Progenitor cell of endocrine pancreas (in vitro differentiated cells): ENCODE results near the gene SCAMP1. TPM values are rescaled to one million over a fixed set of nuclear protein-coding genes. Genes with fewer than 3 reads are reported as not detected.

Experiments
- DNase-seq: peaks from one replicate; pipeline ENCODE4 v3.0.0; 2021; ENCODE audit warnings: low spot score; ENCODE audit not compliant: unreplicated experiment
- H3K27ac Mint-ChIP-seq: 2 replicates; pipeline ENCODE4 v1.8.0; 2021; ENCODE audit warnings: mild to moderate bottlenecking, moderate library complexity, mixed read lengths
- H3K27me3 Mint-ChIP-seq: 2 replicates; pipeline ENCODE4 v1.8.0; 2021; ENCODE audit warnings: mixed read lengths
- H3K36me3 Mint-ChIP-seq: 2 replicates; pipeline ENCODE4 v1.8.0; 2022; ENCODE audit warnings: mixed read lengths; ENCODE audit not compliant: insufficient read depth
- H3K4me1 Mint-ChIP-seq: 2 replicates; pipeline ENCODE4 v1.8.0; 2021; ENCODE audit warnings: low read depth, mixed read lengths
- H3K4me3 Mint-ChIP-seq: 2 replicates; pipeline ENCODE4 v1.8.0; 2021; ENCODE audit warnings: low read depth, mild to moderate bottlenecking, moderate library complexity, mixed read lengths
- H3K9me3 Mint-ChIP-seq: 2 replicates; pipeline ENCODE4 v1.8.0; 2021; ENCODE audit warnings: low read depth, mixed read lengths
- total RNA-seq: library from RNA; stranded (reverse); gene quantifications from 2 replicates; pipeline ENCODE4 v1.2.1, GENCODE V29; 2021
- TF ChIP-seq, protein P1 (sequence below): fragments of 200-600 bp; sonication (generic); IDR thresholded peaks from one replicate; pipeline ENCODE4 v1.5.0; 2021; ENCODE audit warnings: antibody characterized with exemption, mild to moderate bottlenecking; ENCODE audit not compliant: unreplicated experiment

Gene SCAMP1
- total RNA-seq, 1 donor from 2014 or later, result 43.5 TPM

GRCh38 chr5:78486218-78486617 is 125.8 kb downstream of the SCAMP1 start:
- TF ChIP-seq, protein P1, sequence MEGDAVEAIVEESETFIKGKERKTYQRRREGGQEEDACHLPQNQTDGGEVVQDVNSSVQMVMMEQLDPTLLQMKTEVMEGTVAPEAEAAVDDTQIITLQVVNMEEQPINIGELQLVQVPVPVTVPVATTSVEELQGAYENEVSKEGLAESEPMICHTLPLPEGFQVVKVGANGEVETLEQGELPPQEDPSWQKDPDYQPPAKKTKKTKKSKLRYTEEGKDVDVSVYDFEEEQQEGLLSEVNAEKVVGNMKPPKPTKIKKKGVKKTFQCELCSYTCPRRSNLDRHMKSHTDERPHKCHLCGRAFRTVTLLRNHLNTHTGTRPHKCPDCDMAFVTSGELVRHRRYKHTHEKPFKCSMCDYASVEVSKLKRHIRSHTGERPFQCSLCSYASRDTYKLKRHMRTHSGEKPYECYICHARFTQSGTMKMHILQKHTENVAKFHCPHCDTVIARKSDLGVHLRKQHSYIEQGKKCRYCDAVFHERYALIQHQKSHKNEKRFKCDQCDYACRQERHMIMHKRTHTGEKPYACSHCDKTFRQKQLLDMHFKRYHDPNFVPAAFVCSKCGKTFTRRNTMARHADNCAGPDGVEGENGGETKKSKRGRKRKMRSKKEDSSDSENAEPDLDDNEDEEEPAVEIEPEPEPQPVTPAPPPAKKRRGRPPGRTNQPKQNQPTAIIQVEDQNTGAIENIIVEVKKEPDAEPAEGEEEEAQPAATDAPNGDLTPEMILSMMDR, result no peak
- Mint-ChIP-seq H3K36me3 (peaks cover 15% of the 10 kb centered on the region), H3K27me3 (no peaks in the 10 kb centered on the region), H3K9me3 (no peaks in the 10 kb centered on the region), H3K4me1 (no peaks in the 10 kb centered on the region), H3K4me3 (no peak overlapping the region), H3K27ac (no peak overlapping the region)
- no peak for DNase-seq

DNA sequence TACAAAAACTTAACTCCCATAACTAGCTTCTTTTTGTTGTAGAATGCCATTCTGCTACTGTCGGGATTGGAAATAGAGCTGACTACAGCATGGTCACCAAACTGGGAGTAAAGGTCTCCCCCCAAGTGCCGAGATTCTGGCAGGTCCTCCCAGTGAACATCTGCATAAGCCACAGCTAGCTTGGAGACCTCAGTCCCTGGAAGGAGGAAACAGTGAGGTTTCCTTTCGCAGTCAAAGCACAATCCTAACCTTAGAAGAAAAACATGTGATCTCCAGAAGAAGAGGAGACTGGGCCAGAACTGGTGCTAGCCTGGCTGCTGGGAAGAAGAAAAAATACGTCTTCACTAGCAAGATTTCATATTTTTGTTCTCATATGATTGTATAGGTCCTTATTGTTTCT is 127.4 kb downstream of the SCAMP1 start:
- Mint-ChIP-seq H3K4me3 (no peak overlapping the region), H3K36me3 (peaks cover 17% of the 10 kb centered on the region), H3K9me3 (no peaks in the 10 kb centered on the region), H3K27me3 (no peaks in the 10 kb centered on the region), H3K27ac (no peak overlapping the region), H3K4me1 (peaks cover 1% of the 10 kb centered on the region)
- TF ChIP-seq, protein P1, result no peak
- DNase-seq, result no peak

- Mint-ChIP-seq H3K27me3 (no peaks in the 10 kb centered on the region), H3K27ac (no peak overlapping the region), H3K9me3 (no peaks in the 10 kb centered on the region), H3K4me1 (peaks cover 6% of the 10 kb centered on the region), H3K4me3 (no peak overlapping the region), H3K36me3 (peaks cover 18% of the 10 kb centered on the region)
- TF ChIP-seq, protein P1, result no peak
- no peak for DNase-seq
These were observed 130.5 kb downstream of the SCAMP1 start for GRCh38 chr5:78490709-78491485.

GRCh38 chr5:78492224-78492623 is 131.8 kb downstream of the SCAMP1 start:
- no peaks in the 10 kb centered on the region for H3K27me3 Mint-ChIP-seq
- no peak overlapping the region for H3K4me3 Mint-ChIP-seq
- H3K27ac Mint-ChIP-seq, result no peak overlapping the region
- no peaks in the 10 kb centered on the region for H3K9me3 Mint-ChIP-seq
- H3K36me3 Mint-ChIP-seq, result peaks cover 18% of the 10 kb centered on the region
- no peak for DNase-seq
- H3K4me1 Mint-ChIP-seq, result peaks cover 18% of the 10 kb centered on the region
- TF ChIP-seq, protein P1, result no peak

DNA sequence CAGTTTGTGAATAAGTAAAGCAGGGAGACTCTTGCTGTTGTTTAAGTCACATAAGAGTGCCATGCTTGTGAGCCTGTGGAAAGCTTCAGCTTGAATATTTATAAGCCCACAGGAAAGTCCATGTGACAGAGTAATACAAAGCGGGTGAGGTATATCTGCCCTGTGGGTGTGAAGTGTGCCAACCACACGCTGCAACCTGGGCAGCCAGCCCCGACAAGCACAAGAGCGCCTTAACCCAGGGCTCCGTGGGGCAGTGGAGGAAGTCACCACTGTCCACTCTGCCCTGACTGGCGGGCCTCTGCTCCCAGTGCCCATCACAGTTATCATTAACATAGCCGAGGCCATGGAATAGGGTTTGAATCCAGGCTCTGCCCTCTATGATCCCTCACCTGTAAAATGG is 132.2 kb downstream of the SCAMP1 start:
- TF ChIP-seq, protein P1, result no peak
- Mint-ChIP-seq H3K27me3 (no peaks in the 10 kb centered on the region), H3K4me3 (no peak overlapping the region), H3K4me1 (peaks cover 19% of the 10 kb centered on the region), H3K9me3 (no peaks in the 10 kb centered on the region), H3K27ac (no peak overlapping the region), H3K36me3 (peaks cover 17% of the 10 kb centered on the region)
- DNase-seq, result no peak
